Measurements from ENCODE around the gene MRPS21. TPM values are rescaled to one million over a fixed set of nuclear protein-coding genes. Genes with fewer than 3 reads are reported as not detected.

MRPS21 gene
- total RNA-seq (2011; cell fraction: chromatin; rRNA removed; ENCODE audit: low replicate concordance) = 67.0 and 94.2 TPM in 2 replicates
- total RNA-seq (2011; cell fraction: nucleolus; rRNA removed) = 81.9 and 86.1 TPM in 2 replicates
- total RNA-seq (2011; cell fraction: nucleoplasm; rRNA removed) = 80.3 and 84.8 TPM in 2 replicates
- total RNA-seq (2014; rRNA removed) = 139 and 144 TPM in 2 replicates
- 163 and 164 TPM in 2 replicates for total RNA-seq (2014; rRNA removed; fragmentation: Illumina TruSeq; extraction: Trizol)
- total RNA-seq (2015; rRNA removed; fragmentation: Illumina TruSeq; extraction: Trizol) = 123 and 132 TPM in 2 replicates
- total RNA-seq (2021) = 131 and 133 TPM in 2 replicates
- polyA plus RNA-seq (2011; rRNA removed) = 151 and 182 TPM in 2 replicates
- polyA plus RNA-seq (2011; cell fraction: cytosol; rRNA removed) = 57.7 and 87.2 TPM in 2 replicates
- 213 and 215 TPM in 2 replicates for polyA plus RNA-seq (2011; cell fraction: nucleus; rRNA removed)
- 74.4 and 116 TPM in 2 replicates for polyA plus RNA-seq (2012)
- 115 and 119 TPM in 2 replicates for polyA plus RNA-seq (2014; fragmentation: Illumina TruSeq; extraction: Trizol)
- polyA plus RNA-seq (2014; fragmentation: Nextera tagmentation; extraction: Ambion mirVana) = 100 to 1,000 TPM; 374 to 407 TPM
- polyA plus RNA-seq (2014; rRNA removed) = 149 and 173 TPM in 2 replicates
- polyA minus RNA-seq (2011; rRNA and poly(A)+ RNA removed) = 42.5 and 52.5 TPM in 2 replicates
- 20.5 and 26.2 TPM in 2 replicates for polyA minus RNA-seq (2011; cell fraction: cytosol; rRNA and poly(A)+ RNA removed)
- 21.0 and 32.3 TPM in 2 replicates for polyA minus RNA-seq (2011; cell fraction: nucleus; rRNA and poly(A)+ RNA removed)
- percentile 95 among the genes with signal in this experiment for Bru-seq, nascent RNA
- percentile 89 among the genes with signal in this experiment for BruChase-seq, experiment 1, labeled RNA remaining after a 2-hour chase
- BruChase-seq, experiment 2, labeled RNA remaining after a 6-hour chase = percentile 84 among the genes with signal in this experiment
- long read RNA-seq, experiment 1, transcript MRPS21-202 (3 exons, 1,226 nt) = major isoform, 231 of 713 reads
- long read RNA-seq, experiment 1, transcript MRPS21-201 (2 exons, 1,462 nt) = minor isoform, 149 of 713 reads
- long read RNA-seq, experiment 1, partial matches to known transcripts = 324 of 713 reads
- long read RNA-seq, experiment 1, other reads (novel, unspliced or antisense) = 9 of 713 reads
- long read RNA-seq, experiment 2, transcript MRPS21-202 (3 exons, 1,226 nt) = minor isoform, 56 of 177 reads
- long read RNA-seq, experiment 2, transcript MRPS21-201 (2 exons, 1,462 nt) = major isoform, 110 of 177 reads
- long read RNA-seq, experiment 2, partial matches to known transcripts = 2 of 177 reads
- long read RNA-seq, experiment 2, other reads (novel, unspliced or antisense) = 9 of 177 reads
- long read RNA-seq, experiment 3, transcript MRPS21-202 (3 exons, 1,226 nt) = major isoform, 163 of 279 reads
- long read RNA-seq, experiment 3, transcript MRPS21-201 (2 exons, 1,462 nt) = minor isoform, 112 of 279 reads
- long read RNA-seq, experiment 3, partial matches to known transcripts = 0 of 279 reads
- long read RNA-seq, experiment 3, other reads (novel, unspliced or antisense) = 4 of 279 reads

GRCh38 chr1:150293433-150294253 is at the start of gene MRPS21:
Gene MRPS21 (plus strand): TSS chr1:150293861. CDS start chr1:150294367, 506 bp downstream.
- H3K9ac ChIP-seq (ENCODE audit: insufficient read depth in 1 of 2, low read depth in 2 of 2, low read length in 2 of 2) = peak within 1 kb of the TSS; percentile 82 to 84
- ChIA-PET POLR2A (no interaction called here), CTCF (ENCODE audit: low intra/inter-chr PET ratio) (no interaction called here)
- peaks cover 43% of the 10 kb centered on the region for H3K79me2 ChIP-seq (ENCODE audit: control insufficient read depth, insufficient read depth, low read length)
- 2% methylated on average over 41 of the region's 43 CpGs for WGBS (ENCODE audit: insufficient coverage, low coverage, missing lambda C conversion rate)
- BruUV-seq (replicated peaks) = TSS peak; percentile 96
- H3K9me1 ChIP-seq (ENCODE audit: control insufficient read depth, insufficient read depth, low read length) = no peaks in the 10 kb centered on the region
- H3K4me3 ChIP-seq = peak within 1 kb of the TSS; percentile 56
- H2AFZ ChIP-seq (ENCODE audit: low read depth, low read length) = peak within 1 kb of the TSS; percentile 96
- ATAC-seq (peak; percentile 97), DNase-seq (ENCODE audit: extremely low read depth in 1 of 4, low spot score in 3 of 4) (peak; percentile 80 to 97 (median 86)), FAIRE-seq (peak; percentile 94)
- H3K4me2 ChIP-seq (ENCODE audit: insufficient read depth, low read length) = peak within 1 kb of the TSS; percentile 88
- in situ Hi-C loops (cut with MboI) (no loop called here), intact Hi-C loops (cut with micrococcal nuclease) (no loop called here)
- no peaks in the 10 kb centered on the region for H4K20me1 ChIP-seq (replicated peaks; ENCODE audit: control insufficient read depth, insufficient read depth, low read length)
- H3K9me3 ChIP-seq (replicated peaks; ENCODE audit: control insufficient read depth, insufficient read depth, low read depth, low read length) = no peaks in the 10 kb centered on the region
- peak within 1 kb of the TSS; percentile 92 for H3K27ac ChIP-seq (ENCODE audit: extremely low read depth, low read depth, low read length)
- H3K27me3 ChIP-seq (ENCODE audit: control insufficient read depth in 2 of 2, insufficient read depth in 2 of 2, low read length in 2 of 2) = no peaks in the 10 kb centered on the region
- H3K36me3 ChIP-seq (ENCODE audit: control insufficient read depth, insufficient read depth, low read length) = peaks cover 34% of the 10 kb centered on the region
- peaks cover 22 to 24% of the 10 kb centered on the region in 2 experiments for H3K4me1 ChIP-seq (replicated peaks in 1 of 2; ENCODE audit: control insufficient read depth in 2 of 2, insufficient read depth in 2 of 2, low read length in 2 of 2)
- TF ChIP-seq ZNF253 (CRISPR knock-in tag; conservative IDR thresholded peaks at IDR 0.05) (no peak), TAF9B (IDR thresholded peaks at IDR 0.05; ENCODE audit: partially characterized antibody) (peak; percentile 67), SLC30A9 (CRISPR knock-in tag; IDR thresholded peaks at IDR 0.05) (no peak), BRD4 (IDR thresholded peaks at IDR 0.05) (no peak), TAF1 (IDR thresholded peaks at IDR 0.05; ENCODE audit: control insufficient read depth, extremely low read depth, insufficient read depth, low read length, severe bottlenecking) (peak; percentile 93), CEBPB (tag; IDR thresholded peaks at IDR 0.05) (no peak), ZNF354B (CRISPR knock-in tag; IDR thresholded peaks at IDR 0.05) (no peak), MAZ (CRISPR knock-in tag; conservative IDR thresholded peaks at IDR 0.05 in 1 of 2, IDR thresholded peaks at IDR 0.05 in 1 of 2) (peak in 1 of 2 experiments; percentile 49; a peak in 1 of 4 replicates), ERF (CRISPR knock-in tag; IDR thresholded peaks at IDR 0.05) (0 out of 2 replicates have a peak, but pooled peaks have one; percentile 24), TAL1 (IDR thresholded peaks at IDR 0.05) (no peak), ZNF224 (CRISPR knock-in tag; IDR thresholded peaks at IDR 0.05) (no peak), ZBTB9 (CRISPR knock-in tag; IDR thresholded peaks at IDR 0.05) (no peak; the same call in 1 of the 2 replicates), BRD9 (IDR thresholded peaks at IDR 0.05; ENCODE audit: low read depth, partially characterized antibody) (peak; percentile 46), ZBTB7A (IDR thresholded peaks at IDR 0.05; ENCODE audit: borderline replicate concordance, control insufficient read depth, low read depth, low read length) (0 out of 2 replicates have a peak, but pooled peaks have one; percentile 18), CGGBP1 (CRISPR knock-in tag; IDR thresholded peaks at IDR 0.05) (no peak)

Measured in K562 (cell line).